GM19455 (cell line): ENCODE results near the gene SPACA4.
"Not testable (repeated sequence)": the region's sequence is repeated elsewhere in the genome, so short reads cannot be mapped to it uniquely, and the experiment has no call there.

Source experiments
- ATAC-seq: cut with Tn5 transposase; IDR thresholded peaks from one replicate; pipeline ENCODE4 v1.9.1; 2021; ENCODE audit not compliant: unreplicated experiment

The SPACA4 gene

DNA sequence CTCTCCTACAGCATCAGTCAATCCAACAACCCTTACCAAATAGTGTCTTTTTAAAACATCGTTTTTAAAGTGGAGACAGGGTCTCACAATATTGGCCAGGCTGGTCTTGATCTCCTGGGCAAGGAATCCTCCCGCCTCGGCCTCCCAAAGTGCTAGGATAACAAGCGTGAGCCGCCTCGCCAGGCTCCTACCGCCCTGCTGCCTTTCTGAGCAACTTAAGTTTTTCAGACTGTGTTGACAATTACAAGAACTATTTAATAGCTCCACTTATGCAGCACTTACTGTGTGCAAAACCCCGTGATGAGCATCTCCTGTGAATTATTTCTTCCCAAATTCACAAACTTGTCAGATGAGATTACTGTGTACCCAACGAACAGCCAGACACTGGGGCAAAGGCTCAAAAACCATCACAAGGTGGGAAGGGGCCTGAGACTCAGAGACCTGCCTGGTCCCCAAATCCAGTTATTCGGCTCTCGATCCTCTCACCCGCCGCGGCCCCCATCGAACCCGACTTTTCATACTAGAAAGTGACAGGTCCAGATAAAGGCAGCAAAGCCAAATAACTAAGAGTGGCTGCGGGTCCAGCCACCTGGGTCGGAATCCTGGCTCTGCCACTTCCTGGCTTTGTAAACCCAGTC lies 11.9 kb downstream of the SPACA4 start:
- ATAC-seq = no peak

DNA sequence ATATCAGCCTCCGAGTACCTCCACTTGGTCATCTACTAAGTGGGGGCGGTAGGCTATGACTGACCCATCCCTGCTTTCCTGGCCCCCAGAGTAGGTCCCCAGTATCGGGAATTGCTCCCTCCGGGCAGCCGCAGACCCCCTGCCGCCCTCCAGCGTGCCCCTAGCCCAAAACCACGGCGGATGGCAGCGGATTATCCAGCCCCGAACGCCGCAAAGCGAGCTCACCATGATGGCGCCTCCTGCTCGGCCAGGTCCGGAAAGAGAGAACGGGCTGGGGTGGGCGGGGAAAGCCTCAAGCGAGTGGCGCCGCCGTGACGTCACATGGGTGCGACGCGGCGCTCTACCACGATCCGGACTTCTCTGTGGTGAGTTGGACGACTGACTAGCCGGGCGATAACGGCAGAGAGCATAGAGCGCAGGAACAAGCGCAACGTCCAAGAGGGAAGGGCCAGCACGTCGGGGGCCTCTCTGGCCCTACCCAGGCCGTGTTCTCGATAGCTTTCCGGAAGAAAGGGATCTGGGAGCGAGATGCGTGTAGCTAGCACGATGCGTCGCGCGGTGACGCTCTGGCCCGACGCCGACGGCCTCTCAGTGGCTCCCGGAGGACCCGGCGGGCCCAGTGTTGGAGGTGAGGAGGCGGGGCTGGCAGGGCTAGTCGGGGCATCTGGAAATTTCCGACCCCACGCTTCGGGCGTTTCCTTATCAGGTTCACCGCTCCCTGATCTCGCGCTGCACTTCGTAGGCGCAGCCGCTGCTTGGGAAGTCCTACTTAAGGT lies 12.6 kb downstream of the SPACA4 start, which contains the start of the genes RPL18 and SPHK2:
Gene RPL18, minus strand, starts transcription at position 263 of the 776 bp plus-strand sequence. Its CDS starts 35 bp downstream, at position 228.
Gene SPHK2, plus strand, starts transcription at position 591 of the 776 bp plus-strand sequence. CDS start 1,009 bp downstream, outside the sequence.
- ATAC-seq = peak; percentile 76

DNA sequence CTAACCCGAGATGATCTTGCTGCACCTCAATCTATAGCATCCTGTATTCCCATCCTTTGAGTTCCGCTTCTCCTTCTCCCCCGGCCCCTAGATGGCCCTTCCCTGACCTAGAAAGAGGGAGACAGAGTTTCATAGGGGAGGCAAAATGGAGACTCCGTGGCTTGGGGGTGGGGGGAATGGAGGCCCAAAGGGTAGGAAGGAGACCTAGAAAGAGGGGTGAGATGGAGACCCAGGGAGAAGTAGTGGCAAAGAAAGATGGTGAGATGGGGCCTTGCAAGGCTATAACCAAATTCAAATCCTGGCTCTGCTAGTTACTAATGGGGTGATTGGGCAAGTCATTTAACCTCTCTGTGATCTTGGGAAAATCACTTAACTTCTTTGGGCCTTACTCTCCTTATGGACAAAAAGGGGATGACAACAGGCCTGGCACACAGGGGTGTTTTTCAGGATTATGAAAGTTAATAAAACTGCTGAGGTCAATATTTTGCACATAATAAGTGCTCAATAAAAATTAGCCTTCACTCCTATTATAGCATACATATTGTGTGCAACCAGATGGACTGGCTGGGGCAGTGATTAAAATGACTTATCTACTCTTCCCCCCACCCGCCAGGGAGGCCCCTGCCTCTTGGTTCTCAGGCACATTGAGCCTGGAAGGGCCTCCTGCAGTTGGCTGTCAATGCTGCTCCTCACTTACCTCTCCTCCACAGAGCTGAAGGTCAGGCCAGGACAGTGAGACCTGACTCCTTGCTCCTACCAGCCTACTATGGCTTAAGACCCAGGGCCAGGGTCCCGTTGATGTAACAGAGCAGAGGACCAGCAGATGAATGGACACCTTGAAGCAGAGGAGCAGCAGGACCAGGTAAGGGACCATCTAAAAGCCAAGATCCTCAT lies 13.4 kb downstream of the SPACA4 start:
- no peak for ATAC-seq

DNA sequence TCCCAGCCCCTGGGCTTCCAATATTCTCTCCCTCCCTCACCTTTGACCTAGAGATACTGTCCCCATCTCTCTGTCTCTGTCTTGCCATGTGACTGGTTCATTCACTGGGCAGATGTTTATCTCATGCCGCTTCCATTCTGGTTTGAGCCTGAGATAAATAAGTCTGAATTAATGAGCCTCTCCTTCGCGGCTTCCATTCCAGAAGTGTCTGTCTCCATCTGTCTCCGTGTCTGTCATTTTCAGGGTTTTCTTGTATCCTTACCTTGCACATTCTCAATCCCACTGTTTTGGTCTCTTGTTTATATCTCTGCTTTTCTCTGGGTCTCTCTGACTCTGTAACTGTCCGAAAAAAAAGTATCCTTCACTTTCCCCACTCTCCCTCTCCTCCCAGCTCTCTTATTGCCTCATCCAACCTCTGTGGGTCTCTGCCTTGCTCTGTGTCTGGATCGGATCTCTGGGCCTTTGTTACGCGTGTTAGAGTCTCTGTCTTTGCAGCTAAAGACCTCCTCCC lies 17.1 kb downstream of the SPACA4 start:
- ATAC-seq = no peak

DNA sequence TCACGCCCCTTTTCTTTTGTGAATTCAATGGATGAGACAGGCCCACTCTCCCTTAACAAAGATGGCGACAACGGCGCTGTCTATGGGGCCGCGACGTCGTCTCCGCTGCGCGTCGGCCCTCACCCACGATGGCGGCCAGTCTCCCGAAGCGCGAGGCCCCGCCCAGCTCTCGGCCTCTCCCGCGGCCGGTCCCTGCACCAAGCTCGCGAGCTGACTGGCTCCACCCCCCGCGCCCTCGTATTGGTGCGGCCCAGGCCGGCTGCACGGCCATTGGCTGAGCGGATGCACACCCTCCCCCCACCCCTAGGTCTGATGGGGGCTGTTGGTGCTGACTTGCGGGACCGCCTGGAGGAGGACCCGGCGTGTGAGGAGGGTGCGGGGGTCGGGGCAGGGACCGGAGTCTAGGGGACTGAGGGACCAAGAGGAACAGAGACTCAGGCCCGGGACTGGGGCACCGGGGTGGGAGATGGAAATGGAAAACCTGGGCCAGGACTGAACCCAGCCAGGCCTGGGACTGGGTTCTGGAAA lies 17.6 kb downstream of the SPACA4 start:
- peak; percentile 53 for ATAC-seq

DNA sequence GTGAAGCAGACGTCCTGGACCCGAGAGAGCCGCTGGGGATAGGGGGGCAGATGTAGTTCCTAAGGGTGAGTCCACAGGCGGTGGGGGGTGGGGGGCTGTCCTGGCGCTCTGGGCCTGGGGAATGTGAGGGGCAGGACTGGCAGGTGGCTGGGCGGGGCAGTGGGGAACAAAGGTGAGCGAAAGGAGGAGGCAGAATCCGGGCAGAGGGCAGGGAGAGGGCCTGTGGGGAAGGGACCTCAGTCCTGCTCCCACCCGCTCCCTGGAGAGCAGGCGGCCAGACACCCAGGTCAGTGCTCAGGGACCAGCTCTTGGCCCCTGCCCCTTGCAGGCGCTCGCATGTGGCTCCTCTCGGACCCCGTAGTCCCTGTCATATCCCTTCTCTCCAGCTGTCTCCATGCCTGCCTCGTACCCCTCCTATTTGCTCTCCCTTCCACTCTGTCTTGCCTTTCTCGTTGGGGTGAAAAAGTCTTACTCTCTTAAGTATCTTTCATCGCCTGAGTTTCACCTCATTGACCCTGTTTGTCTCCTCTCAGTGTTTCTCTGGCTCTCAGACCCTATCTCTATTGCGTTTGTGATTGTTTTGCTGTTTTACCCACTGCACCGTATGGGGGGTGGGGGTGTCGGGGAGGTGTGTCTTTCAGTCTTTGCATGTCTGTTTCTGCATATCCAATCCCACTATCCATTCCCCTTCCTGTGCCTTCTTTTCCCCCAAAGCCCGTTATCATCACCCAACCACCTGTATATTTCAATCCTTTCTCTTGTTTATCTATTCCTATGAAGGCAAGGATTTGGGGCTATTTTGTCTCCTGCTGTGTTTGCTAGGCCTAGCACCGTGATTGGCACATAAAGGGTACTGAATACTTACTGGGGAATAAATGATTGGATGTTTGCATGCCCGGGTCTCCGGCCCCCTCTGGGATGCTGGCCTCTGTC lies 18.5 kb downstream of the SPACA4 start:
- ATAC-seq = no peak

DNA sequence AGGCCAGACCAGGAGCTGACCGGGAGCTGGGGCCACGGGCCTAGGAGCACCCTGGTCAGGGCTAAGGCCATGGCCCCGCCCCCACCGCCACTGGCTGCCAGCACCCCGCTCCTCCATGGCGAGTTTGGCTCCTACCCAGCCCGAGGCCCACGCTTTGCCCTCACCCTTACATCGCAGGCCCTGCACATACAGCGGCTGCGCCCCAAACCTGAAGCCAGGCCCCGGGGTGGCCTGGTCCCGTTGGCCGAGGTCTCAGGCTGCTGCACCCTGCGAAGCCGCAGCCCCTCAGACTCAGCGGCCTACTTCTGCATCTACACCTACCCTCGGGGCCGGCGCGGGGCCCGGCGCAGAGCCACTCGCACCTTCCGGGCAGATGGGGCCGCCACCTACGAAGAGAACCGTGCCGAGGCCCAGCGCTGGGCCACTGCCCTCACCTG lies 19.4 kb downstream of the SPACA4 start:
- no peak for ATAC-seq

DNA sequence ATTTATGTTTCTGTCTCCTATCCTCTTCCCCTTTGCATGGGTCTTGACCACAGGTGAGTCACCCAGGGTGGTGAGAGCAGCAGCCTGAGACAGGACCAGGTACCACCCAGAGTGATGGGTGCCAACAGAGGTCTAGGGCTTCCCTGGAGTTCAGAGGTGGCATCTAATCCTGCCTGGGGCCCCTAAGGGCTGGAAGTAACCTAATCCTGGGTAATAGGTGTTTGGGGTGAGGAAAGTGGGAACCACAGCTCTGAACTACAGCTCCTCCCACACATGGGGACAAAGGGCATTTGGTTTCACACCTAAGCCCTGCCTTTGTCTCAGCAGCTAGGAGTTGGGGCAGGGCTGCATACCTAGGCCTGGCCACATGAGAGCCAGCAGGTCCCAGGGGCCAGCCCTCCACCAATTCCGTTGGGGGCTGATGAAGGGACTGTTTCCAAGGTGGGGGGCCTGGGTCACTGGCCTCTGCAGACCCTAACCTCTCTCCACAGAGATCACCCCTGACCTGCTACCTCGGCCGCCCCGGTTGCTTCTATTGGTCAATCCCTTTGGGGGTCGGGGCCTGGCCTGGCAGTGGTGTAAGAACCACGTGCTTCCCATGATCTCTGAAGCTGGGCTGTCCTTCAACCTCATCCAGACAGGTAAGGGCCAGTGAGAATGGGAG lies 20.8 kb downstream of the SPACA4 start:
- no peak for ATAC-seq

DNA sequence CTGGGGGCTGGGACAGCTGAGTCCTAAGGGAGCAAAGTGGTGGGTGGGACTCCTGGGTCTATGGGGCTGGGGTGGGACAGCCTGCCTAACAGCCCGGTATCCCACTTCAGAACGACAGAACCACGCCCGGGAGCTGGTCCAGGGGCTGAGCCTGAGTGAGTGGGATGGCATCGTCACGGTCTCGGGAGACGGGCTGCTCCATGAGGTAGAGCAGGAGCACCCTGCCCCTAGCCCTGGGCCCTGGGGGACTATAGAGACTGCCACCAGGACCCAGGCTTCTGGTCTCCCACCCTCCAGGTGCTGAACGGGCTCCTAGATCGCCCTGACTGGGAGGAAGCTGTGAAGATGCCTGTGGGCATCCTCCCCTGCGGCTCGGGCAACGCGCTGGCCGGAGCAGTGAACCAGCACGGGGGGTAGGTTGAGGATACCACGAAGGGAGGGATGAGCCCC lies 21.3 kb downstream of the SPACA4 start:
- ATAC-seq = no peak

DNA sequence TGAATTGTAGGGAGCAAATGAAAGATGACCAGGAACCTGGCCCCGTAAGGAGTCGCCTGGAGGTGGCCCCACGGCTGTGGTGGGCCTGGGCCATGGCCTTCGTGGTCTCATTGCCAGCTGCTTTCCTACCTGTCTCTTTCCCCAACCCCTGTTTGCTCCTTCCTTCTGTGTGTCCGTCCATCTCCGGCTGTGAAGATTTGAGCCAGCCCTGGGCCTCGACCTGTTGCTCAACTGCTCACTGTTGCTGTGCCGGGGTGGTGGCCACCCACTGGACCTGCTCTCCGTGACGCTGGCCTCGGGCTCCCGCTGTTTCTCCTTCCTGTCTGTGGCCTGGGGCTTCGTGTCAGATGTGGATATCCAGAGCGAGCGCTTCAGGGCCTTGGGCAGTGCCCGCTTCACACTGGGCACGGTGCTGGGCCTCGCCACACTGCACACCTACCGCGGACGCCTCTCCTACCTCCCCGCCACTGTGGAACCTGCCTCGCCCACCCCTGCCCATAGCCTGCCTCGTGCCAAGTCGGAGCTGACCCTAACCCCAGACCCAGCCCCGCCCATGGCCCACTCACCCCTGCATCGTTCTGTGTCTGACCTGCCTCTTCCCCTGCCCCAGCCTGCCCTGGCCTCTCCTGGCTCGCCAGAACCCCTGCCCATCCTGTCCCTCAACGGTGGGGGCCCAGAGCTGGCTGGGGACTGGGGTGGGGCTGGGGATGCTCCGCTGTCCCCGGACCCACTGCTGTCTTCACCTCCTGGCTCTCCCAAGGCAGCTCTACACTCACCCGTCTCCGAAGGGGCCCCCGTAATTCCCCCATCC lies 22.1 kb downstream of the SPACA4 start:
- ATAC-seq = no peak

DNA sequence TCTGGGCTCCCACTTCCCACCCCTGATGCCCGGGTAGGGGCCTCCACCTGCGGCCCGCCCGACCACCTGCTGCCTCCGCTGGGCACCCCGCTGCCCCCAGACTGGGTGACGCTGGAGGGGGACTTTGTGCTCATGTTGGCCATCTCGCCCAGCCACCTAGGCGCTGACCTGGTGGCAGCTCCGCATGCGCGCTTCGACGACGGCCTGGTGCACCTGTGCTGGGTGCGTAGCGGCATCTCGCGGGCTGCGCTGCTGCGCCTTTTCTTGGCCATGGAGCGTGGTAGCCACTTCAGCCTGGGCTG lies 22.7 kb downstream of the SPACA4 start:
- ATAC-seq = no peak

DNA sequence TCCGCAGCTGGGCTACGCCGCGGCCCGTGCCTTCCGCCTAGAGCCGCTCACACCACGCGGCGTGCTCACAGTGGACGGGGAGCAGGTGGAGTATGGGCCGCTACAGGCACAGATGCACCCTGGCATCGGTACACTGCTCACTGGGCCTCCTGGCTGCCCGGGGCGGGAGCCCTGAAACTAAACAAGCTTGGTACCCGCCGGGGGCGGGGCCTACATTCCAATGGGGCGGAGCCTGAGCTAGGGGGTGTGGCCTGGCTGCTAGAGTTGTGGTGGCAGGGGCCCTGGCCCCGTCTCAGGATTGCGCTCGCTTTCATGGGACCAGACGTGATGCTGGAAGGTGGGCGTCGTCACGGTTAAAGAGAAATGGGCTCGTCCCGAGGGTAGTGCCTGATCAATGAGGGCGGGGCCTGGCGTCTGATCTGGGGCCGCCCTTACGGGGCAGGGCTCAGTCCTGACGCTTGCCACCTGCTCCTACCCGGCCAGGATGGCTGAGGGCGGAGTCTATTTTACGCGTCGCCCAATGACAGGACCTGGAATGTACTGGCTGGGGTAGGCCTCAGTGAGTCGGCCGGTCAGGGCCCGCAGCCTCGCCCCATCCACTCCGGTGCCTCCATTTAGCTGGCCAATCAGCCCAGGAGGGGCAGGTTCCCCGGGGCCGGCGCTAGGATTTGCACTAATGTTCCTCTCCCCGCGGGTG lies 23.2 kb downstream of the SPACA4 start:
- ATAC-seq = no peak

DNA sequence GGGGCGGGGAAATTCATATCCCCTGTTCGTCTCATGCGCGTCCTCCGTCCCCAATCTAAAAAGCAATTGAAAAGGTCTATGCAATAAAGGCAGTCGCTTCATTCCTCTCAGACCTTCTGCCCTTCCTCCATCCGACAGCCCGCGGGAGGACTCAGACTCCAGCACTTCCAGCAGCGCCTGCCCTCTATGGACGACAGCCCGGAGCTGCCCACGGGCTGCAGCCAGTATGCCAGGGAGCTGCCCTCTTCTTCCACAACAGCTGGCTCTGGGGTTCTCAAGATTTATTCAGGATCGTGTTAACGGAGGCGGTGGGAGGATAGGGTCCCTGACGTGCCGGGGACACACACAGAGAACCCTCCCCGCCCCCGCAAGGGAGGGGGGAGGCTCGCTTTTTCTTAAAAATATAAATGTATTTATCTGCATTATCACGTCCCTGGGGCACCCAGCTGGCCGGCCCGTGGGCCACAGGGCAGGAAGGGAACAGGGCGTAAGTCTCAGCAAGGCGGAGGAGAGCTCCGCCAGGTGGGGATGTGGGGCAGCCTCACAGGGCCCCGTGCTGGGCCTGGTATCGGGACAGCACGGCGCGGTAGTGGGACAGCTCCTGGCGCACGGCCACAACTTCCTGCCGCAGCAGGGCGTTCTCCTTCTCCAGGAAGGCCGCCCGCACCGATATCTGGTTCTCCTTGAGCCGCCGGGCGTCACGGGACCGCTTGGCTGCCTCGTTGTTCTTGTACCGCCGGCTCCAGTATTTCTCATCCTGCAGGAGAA lies 23.9 kb downstream of the SPACA4 start:
- no peak for ATAC-seq

DNA sequence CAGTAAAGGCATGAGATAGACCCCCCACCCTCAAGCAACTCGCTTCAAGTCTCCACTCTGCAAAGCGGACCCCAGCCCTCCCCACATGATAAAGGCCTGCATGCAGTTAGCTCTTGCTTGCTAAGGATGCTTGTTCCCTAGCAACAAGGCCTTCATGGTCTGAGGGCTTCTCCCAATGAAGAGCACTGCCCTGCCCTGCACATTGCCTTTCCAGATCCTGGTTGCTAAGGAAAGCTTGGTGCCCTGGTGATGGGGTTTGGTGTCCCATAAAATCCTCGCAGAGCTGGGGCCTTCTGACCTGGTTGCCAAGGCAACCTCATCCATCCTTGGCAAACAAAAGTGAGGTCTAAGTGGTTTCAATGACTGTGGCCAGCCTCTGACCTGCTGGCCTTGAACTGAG lies 24.7 kb downstream of the SPACA4 start:
- ATAC-seq = no peak

DNA sequence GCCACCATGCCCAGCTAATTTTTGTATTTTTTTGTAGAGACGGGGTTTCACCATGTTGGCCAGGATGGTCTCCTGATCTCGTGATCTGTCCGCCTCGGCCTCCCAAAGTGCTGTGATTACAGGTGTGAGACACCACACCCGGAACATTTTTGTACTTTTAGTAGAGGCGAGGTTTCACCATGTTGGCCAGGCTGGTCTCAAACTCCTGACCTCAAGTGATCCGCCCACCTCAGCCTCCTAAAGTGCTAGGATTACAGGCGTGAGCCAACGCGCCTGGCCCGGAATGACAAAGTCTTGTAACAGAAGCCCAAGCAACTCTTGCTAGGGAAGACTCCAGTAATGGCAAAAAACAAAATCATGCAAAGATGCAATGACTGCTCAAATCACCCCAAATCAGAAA lies 25.7 kb downstream of the SPACA4 start:
- ATAC-seq = not testable (repeated sequence)

DNA sequence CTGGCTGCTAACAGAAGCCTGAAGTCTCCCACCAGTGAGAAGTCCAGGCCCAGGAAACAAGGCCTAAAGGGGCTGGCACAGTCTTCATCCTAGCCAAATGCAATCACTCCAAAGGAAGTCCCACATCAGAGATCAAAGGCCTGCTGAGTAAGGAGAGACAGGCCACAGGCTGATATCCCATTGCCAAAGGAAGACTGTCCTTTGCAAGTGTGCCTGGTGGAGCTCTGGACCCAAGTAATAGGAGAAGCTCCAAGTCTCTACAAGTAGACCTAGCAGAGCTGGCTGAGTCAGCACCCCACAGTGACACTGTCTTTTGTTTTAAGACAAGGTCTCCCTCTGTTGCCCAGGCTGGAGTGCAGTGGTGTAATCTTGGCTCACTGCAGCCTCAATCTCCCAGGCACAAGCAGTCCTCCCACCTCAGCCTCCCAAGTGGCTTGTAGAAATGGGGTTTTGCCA lies 26.2 kb downstream of the SPACA4 start:
- no peak for ATAC-seq
